Activated CD8-positive, alpha-beta memory T cell treated with anti-CD3 and anti-CD28 coated beads for 36 hours (primary cell): Measurements from ENCODE around the gene DCTPP1. TPM values are rescaled to one million over a fixed set of nuclear protein-coding genes. Genes with fewer than 3 reads are reported as not detected.
"Not testable (repeated sequence)": the region's sequence is repeated elsewhere in the genome, so short reads cannot be mapped to it uniquely, and the experiment has no call there.

Experiments
- CTCF ChIA-PET: fragments of 350-600 bp; sonication (Branson Sonifier 250); formaldehyde crosslinking; loops from one replicate; lab custom pipeline; 2021; ENCODE audit warnings: antibody characterized with exemption; lab: Charles Lee
- POLR2A ChIA-PET: fragments of 350-600 bp; sonication (Branson Sonifier 250); formaldehyde crosslinking; loops from one replicate; lab custom pipeline; 2021; ENCODE audit warnings: antibody characterized with exemption; lab: Charles Lee
- total RNA-seq, 2 experiments: library from RNA; stranded (reverse); gene quantifications; one replicate each; pipeline ENCODE4 v1.2.3, GENCODE V29; 2021

DCTPP1 gene
- total RNA-seq, 2 experiments from 2014 or later = 182 TPM

GRCh38 chr16:30457743-30458560 lies 28.1 kb upstream of the DCTPP1 start:
- ChIA-PET POLR2A (interaction anchor here (0.6 to 5.7 kb wide), 9 partner anchors 9 to 615 kb away, joined by 3 to 118 read pairs (median 3); partner anchors contain the start of genes DCTPP1 and ITGAL), CTCF (interaction anchor here (0.6 to 6.3 kb wide), 12 partner anchors 8 to 287 kb away, joined by 3 to 63 read pairs (median 4); partner anchors contain the start of genes DCTPP1 and ITGAL)

GRCh38 chr16:30457256-30457655 lies 27.4 kb upstream of the DCTPP1 start:
- ChIA-PET CTCF (interaction anchor here (0.6 to 6.3 kb wide), 7 partner anchors 14 to 365 kb away, joined by 3 to 63 read pairs (median 4); partner anchors contain the start of genes DCTPP1 and ITGAL), POLR2A (interaction anchor here (0.7 to 5.7 kb wide), 4 partner anchors 14 to 615 kb away, joined by 3 to 118 read pairs (median 4); partner anchors contain the start of genes DCTPP1 and ITGAL)

GRCh38 chr16:30456302-30456701 lies 26.5 kb upstream of the DCTPP1 start:
- ChIA-PET POLR2A (interaction anchor here (0.7 to 5.7 kb wide), 2 partner anchors 11 to 15 kb away, joined by 3 to 118 read pairs; partner anchors contain the start of genes ITGAL and SEPHS2), CTCF (interaction anchor here (0.6 to 6.3 kb wide), 5 partner anchors 9 to 144 kb away, joined by 3 to 63 read pairs (median 4); partner anchors contain the start of genes DCTPP1 and ITGAL)

GRCh38 chr16:30452709-30453580 lies 23.1 kb upstream of the DCTPP1 start:
- POLR2A ChIA-PET = not testable (repeated sequence)

GRCh38 chr16:30449116-30449435 lies 19.2 kb upstream of the DCTPP1 start:
- CTCF ChIA-PET = interaction anchor here (0.6 to 3.8 kb wide), 22 partner anchors 9 to 366 kb away, joined by 3 to 19 read pairs (median 4); partner anchors contain the start of genes DCTPP1, ZNF747 and ZNF785
- POLR2A ChIA-PET = interaction anchor here (0.7 to 1.6 kb wide), 2 partner anchors 24 to 245 kb away, joined by 4 to 5 read pairs; no protein-coding TSS in a partner anchor

More at GRCh38 chr16:30452709-30453580, 23.1 kb upstream of the DCTPP1 start:
- CTCF ChIA-PET = interaction anchor here (0.6 to 1.2 kb wide), 2 partner anchors 19 to 60 kb away, joined by 3 to 5 read pairs; no protein-coding TSS in a partner anchor

- ChIA-PET POLR2A (no interaction called here), CTCF (interaction anchor here (1.0 to 3.8 kb wide), 6 partner anchors 9 to 87 kb away, joined by 3 to 19 read pairs (median 4); partner anchors contain the start of genes DCTPP1 and ZNF747)
These were observed 17.8 kb upstream of the DCTPP1 start for GRCh38 chr16:30447512-30448226.

GRCh38 chr16:30446203-30446595 lies 16.4 kb upstream of the DCTPP1 start:
- CTCF ChIA-PET = interaction anchor here (0.7 to 3.8 kb wide), 6 partner anchors 10 to 354 kb away, joined by 3 to 19 read pairs (median 5); partner anchors contain the start of genes DCTPP1 and TBX6
- POLR2A ChIA-PET = interaction anchor here (1.5 kb wide), 2 partner anchors 26 to 29 kb away, joined by 3 to 5 read pairs; partner anchors contain the start of gene ITGAL

GRCh38 chr16:30445408-30446202 lies 15.8 kb upstream of the DCTPP1 start, which contains the start of gene SEPHS2:
Gene SEPHS2 (minus strand): TSS chr16:30445874. CDS start chr16:30445727, 147 bp downstream.
- POLR2A ChIA-PET = interaction anchor here (0.5 to 1.5 kb wide), 7 partner anchors 11 to 89 kb away, joined by 3 to 5 read pairs (median 3); partner anchors contain the start of genes ITGAL and ZNF747
- CTCF ChIA-PET = interaction anchor here (0.7 to 3.8 kb wide), 6 partner anchors 15 to 152 kb away, joined by 3 to 19 read pairs (median 6); partner anchors contain the start of gene DCTPP1

- CTCF ChIA-PET = interaction anchor here (0.7 to 3.8 kb wide), 8 partner anchors 13 to 153 kb away, joined by 3 to 19 read pairs (median 5); partner anchors contain the start of gene DCTPP1
- POLR2A ChIA-PET = interaction anchor here (0.5 to 1.5 kb wide), 6 partner anchors 14 to 90 kb away, joined by 3 to 5 read pairs (median 4); partner anchors contain the start of genes ITGAL and ZNF747
These were observed 15.2 kb upstream of the DCTPP1 start for GRCh38 chr16:30445149-30445407.

- ChIA-PET POLR2A (interaction anchor here (0.5 to 1.5 kb wide), 5 partner anchors 15 to 90 kb away, joined by 3 to 5 read pairs (median 5); partner anchors contain the start of genes ITGAL and ZNF747), CTCF (interaction anchor here (0.7 to 3.8 kb wide), 9 partner anchors 14 to 153 kb away, joined by 3 to 19 read pairs (median 4); partner anchors contain the start of gene DCTPP1)
These were observed 14.7 kb upstream of the DCTPP1 start for GRCh38 chr16:30444231-30445148.

- POLR2A ChIA-PET = no interaction called here
- CTCF ChIA-PET = interaction anchor here (1.2 to 3.8 kb wide), 2 partner anchors 11 to 13 kb away, joined by 3 to 19 read pairs; partner anchors contain the start of gene DCTPP1
These were observed 13.8 kb upstream of the DCTPP1 start for GRCh38 chr16:30443631-30444030.

GRCh38 chr16:30439720-30440348 lies 10.0 kb upstream of the DCTPP1 start:
- ChIA-PET CTCF (interaction anchor here (0.8 to 1.4 kb wide), 3 partner anchors 10 to 74 kb away, joined by 3 to 4 read pairs (median 4); partner anchors contain the start of gene DCTPP1), POLR2A (interaction anchor here (0.6 kb wide), 1 partner anchor 47 kb away, joined by 7 read pairs; no protein-coding TSS in a partner anchor)

GRCh38 chr16:30438835-30439234 lies 9.0 kb upstream of the DCTPP1 start:
- ChIA-PET CTCF (interaction anchor here (1.6 kb wide), 1 partner anchor 187 kb away, joined by 3 read pairs; no protein-coding TSS in a partner anchor), POLR2A (no interaction called here)

- ChIA-PET CTCF (interaction anchor here (0.7 to 1.6 kb wide), 5 partner anchors 12 to 188 kb away, joined by 3 to 5 read pairs (median 3); no protein-coding TSS in a partner anchor), POLR2A (no interaction called here)
These were observed 7.7 kb upstream of the DCTPP1 start for GRCh38 chr16:30437511-30438046.
